Osteocyte (in vitro differentiated cells): Measurements from ENCODE around the gene FAM9A. TPM values are rescaled to one million over a fixed set of nuclear protein-coding genes. Genes with fewer than 3 reads are reported as not detected.

Experiments used
- DNase-seq: peaks from one replicate; pipeline ENCODE4 v3.0.0; 2021; ENCODE audit warnings: mixed read lengths; ENCODE audit not compliant: unreplicated experiment; ENCODE audit errors: extremely low spot score
- H3K27ac Mint-ChIP-seq: one replicate; pipeline ENCODE4 v1.8.0; 2021; ENCODE audit warnings: mild to moderate bottlenecking, mixed read lengths; ENCODE audit not compliant: unreplicated experiment
- H3K27me3 Mint-ChIP-seq: one replicate; pipeline ENCODE4 v1.8.0; 2021; ENCODE audit warnings: mixed read lengths; ENCODE audit not compliant: unreplicated experiment
- H3K36me3 Mint-ChIP-seq: one replicate; pipeline ENCODE4 v1.8.0; 2021; ENCODE audit warnings: mixed read lengths; ENCODE audit not compliant: unreplicated experiment
- H3K4me1 Mint-ChIP-seq: one replicate; pipeline ENCODE4 v1.8.0; 2021; ENCODE audit warnings: mixed read lengths; ENCODE audit not compliant: unreplicated experiment
- H3K4me3 Mint-ChIP-seq: one replicate; pipeline ENCODE4 v1.8.0; 2021; ENCODE audit warnings: mild to moderate bottlenecking, moderate library complexity, mixed read lengths; ENCODE audit not compliant: unreplicated experiment
- H3K9me3 Mint-ChIP-seq: one replicate; pipeline ENCODE4 v1.8.0; 2021; ENCODE audit warnings: mixed read lengths; ENCODE audit not compliant: unreplicated experiment
- CTCF ChIP-seq: fragments of 200-600 bp; sonication (generic); IDR thresholded peaks from 2 replicates; pipeline ENCODE4 v1.5.0; 2021; ENCODE audit warnings: antibody characterized with exemption, mild to moderate bottlenecking, moderate library complexity
- total RNA-seq: library from RNA; stranded (reverse); gene quantifications from 2 replicates; pipeline ENCODE4 v1.2.1, GENCODE V29; 2021

The FAM9A gene
- total RNA-seq, 1 donor from 2014 or later, result not detected

GRCh38 chrX:8848441-8848840, 47.3 kb upstream of the FAM9A start:
- no peak for DNase-seq
- H3K27ac Mint-ChIP-seq, result no peak overlapping the region
- peaks cover 2% of the 10 kb centered on the region for H3K4me1 Mint-ChIP-seq
- peaks cover 2% of the 10 kb centered on the region for H3K27me3 Mint-ChIP-seq
- no peaks in the 10 kb centered on the region for H3K36me3 Mint-ChIP-seq
- H3K9me3 Mint-ChIP-seq, result peaks cover 4% of the 10 kb centered on the region
- TF ChIP-seq CTCF, result no peak
- H3K4me3 Mint-ChIP-seq, result no peak overlapping the region

GRCh38 chrX:8847360-8847759, 46.2 kb upstream of the FAM9A start:
- Mint-ChIP-seq H3K4me1 (peaks cover 2% of the 10 kb centered on the region), H3K36me3 (no peaks in the 10 kb centered on the region), H3K4me3 (no peak overlapping the region), H3K9me3 (peaks cover 4% of the 10 kb centered on the region), H3K27me3 (no peaks in the 10 kb centered on the region), H3K27ac (no peak overlapping the region)
- TF ChIP-seq CTCF, result no peak
- DNase-seq, result no peak

GRCh38 chrX:8846266-8846665, 45.1 kb upstream of the FAM9A start:
- no peak for TF ChIP-seq CTCF
- H3K27ac Mint-ChIP-seq, result no peak overlapping the region
- H3K4me3 Mint-ChIP-seq, result no peak overlapping the region
- H3K36me3 Mint-ChIP-seq, result no peaks in the 10 kb centered on the region
- H3K27me3 Mint-ChIP-seq, result no peaks in the 10 kb centered on the region
- no peak for DNase-seq
- H3K4me1 Mint-ChIP-seq, result peaks cover 2% of the 10 kb centered on the region
- H3K9me3 Mint-ChIP-seq, result no peaks in the 10 kb centered on the region

- DNase-seq, result no peak
- H3K4me1 Mint-ChIP-seq, result peaks cover 2% of the 10 kb centered on the region
- TF ChIP-seq CTCF, result no peak
- no peaks in the 10 kb centered on the region for H3K9me3 Mint-ChIP-seq
- no peak overlapping the region for H3K4me3 Mint-ChIP-seq
- H3K27me3 Mint-ChIP-seq, result no peaks in the 10 kb centered on the region
- no peak overlapping the region for H3K27ac Mint-ChIP-seq
- no peaks in the 10 kb centered on the region for H3K36me3 Mint-ChIP-seq
Observed at GRCh38 chrX:8845469-8845868, 44.3 kb upstream of the FAM9A start.

GRCh38 chrX:8845060-8845459, 43.9 kb upstream of the FAM9A start:
- Mint-ChIP-seq H3K4me1 (peaks cover 2% of the 10 kb centered on the region), H3K27me3 (no peaks in the 10 kb centered on the region)

More at GRCh38 chrX:8845060-8845459, 43.9 kb upstream of the FAM9A start:
- peak; percentile 8 for TF ChIP-seq CTCF
- Mint-ChIP-seq H3K36me3 (no peaks in the 10 kb centered on the region), H3K27ac (no peak overlapping the region), H3K9me3 (no peaks in the 10 kb centered on the region), H3K4me3 (no peak overlapping the region)
- DNase-seq, result no peak
